Mucosa of stomach (tissue), 1 donor: ENCODE measurements around the gene LGALS9.
"Not testable (repeated sequence)": the region's sequence is repeated elsewhere in the genome, so short reads cannot be mapped to it uniquely, and the experiment has no call there.

Source experiments
- H3K27me3 ChIP-seq: one replicate; pipeline ENCODE4 v1.7.0; 2013; ENCODE audit warnings: mild to moderate bottlenecking, low read length; ENCODE audit not compliant: control insufficient read depth, insufficient read depth
- H3K36me3 ChIP-seq: one replicate; pipeline ENCODE4 v1.7.0; 2013; ENCODE audit warnings: low read length; ENCODE audit not compliant: control insufficient read depth, insufficient read depth
- H3K4me1 ChIP-seq: one replicate; pipeline ENCODE4 v1.7.0; 2013; ENCODE audit warnings: mild to moderate bottlenecking, low read length; ENCODE audit not compliant: control insufficient read depth, insufficient read depth
- H3K4me3 ChIP-seq: one replicate; pipeline ENCODE4 v1.7.0; 2013; ENCODE audit warnings: low read length
- H3K9ac ChIP-seq: one replicate; pipeline ENCODE4 v1.7.0; 2013; ENCODE audit warnings: mild to moderate bottlenecking, low read length, moderate library complexity
- H3K9me3 ChIP-seq: one replicate; pipeline ENCODE4 v1.7.0; 2013; ENCODE audit warnings: mild to moderate bottlenecking, low read length, moderate library complexity; ENCODE audit not compliant: control insufficient read depth
- donor health status: Pancreatic carcinoma.

Gene LGALS9

DNA sequence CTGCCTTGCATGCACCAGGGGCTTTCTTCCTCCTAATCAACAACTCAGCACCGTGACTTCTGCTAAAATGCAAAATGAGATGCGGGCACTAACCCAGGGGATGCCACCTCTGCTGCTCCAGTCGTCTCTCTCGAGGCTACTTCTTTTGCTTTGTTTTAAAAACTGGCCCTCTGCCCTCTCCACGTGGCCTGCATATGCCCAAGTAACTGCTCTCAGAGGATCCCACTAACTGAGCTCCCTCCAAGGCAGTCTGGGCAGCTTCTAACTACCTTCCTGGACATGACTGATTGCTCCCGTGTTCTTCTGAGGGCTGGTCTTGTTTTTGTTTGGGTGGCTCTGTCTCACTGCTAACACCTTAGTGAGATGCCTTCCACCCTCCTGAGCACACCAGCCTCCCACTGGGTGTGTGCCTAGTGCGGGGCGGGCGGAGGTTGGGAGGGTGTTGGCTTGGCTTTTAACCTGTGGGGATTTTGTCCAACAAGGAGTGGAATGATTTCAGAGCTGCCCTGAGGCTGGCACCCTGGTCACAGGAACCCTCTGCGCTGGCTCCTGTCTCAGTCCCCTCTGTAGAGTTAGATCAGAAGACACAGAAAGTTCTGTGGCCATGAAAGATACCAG lies 8.9 kb upstream of the LGALS9 start:
- H3K36me3 ChIP-seq, result peaks cover 7% of the 10 kb centered on the region
- no peak overlapping the region for H3K9ac ChIP-seq
- H3K4me3 ChIP-seq, result no peak overlapping the region
- no peaks in the 10 kb centered on the region for H3K9me3 ChIP-seq
- peaks cover 15% of the 10 kb centered on the region for H3K4me1 ChIP-seq
- no peaks in the 10 kb centered on the region for H3K27me3 ChIP-seq

DNA sequence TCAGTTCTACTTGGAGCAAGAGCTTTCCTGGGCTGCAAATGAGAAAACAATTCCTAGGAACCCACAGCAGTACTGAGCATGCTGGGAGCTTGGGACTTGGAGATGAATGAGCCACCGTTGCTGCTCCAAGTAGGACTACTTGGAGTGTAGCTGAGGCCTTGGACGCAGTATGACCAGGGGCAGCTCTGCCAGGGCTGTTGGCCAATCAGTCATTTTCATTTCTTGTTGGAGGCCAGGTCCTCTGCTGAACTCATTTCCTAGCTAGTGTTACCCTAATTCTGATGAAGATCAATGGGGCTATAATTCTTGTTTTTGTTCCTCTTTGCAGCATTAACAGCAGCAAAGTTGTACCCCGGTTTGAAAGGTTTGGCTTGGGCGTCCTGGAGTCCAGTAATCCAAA lies 8.0 kb upstream of the LGALS9 start:
- peaks cover 7% of the 10 kb centered on the region for H3K36me3 ChIP-seq
- no peaks in the 10 kb centered on the region for H3K9me3 ChIP-seq
- no peak overlapping the region for H3K4me3 ChIP-seq
- no peak overlapping the region for H3K9ac ChIP-seq
- no peaks in the 10 kb centered on the region for H3K27me3 ChIP-seq
- peaks cover 15% of the 10 kb centered on the region for H3K4me1 ChIP-seq

- Histone ChIP-seq H3K4me3 (no peak overlapping the region), H3K4me1 (peaks cover 15% of the 10 kb centered on the region), H3K27me3 (no peaks in the 10 kb centered on the region), H3K36me3 (peaks cover 7% of the 10 kb centered on the region), H3K9ac (no peak overlapping the region), H3K9me3 (no peaks in the 10 kb centered on the region)
Measured at GRCh38 chr17:27623614-27624013, 7.4 kb upstream of the LGALS9 start.

DNA sequence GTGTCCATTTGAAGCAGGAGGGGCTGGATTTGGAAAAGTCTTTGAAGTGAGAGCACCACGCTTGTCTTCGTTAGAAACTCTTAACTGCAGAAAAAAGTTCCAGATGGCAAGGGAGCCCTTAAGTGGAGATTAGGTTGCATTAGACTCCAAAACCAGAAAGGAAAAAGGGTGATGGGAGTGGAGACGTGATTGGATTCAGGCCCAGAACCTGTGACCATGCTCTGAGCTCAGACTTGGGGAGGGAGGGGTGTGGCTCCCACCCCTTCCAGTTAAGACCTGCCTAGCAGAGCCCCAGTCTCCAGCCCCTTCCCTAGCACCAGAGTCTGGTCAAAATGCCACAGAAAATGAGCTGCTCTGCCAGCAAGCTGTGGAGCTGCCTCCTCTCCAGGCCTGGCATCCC lies 6.4 kb upstream of the LGALS9 start:
- no peaks in the 10 kb centered on the region for H3K27me3 ChIP-seq
- no peak overlapping the region for H3K4me3 ChIP-seq
- H3K9me3 ChIP-seq, result no peaks in the 10 kb centered on the region
- no peak overlapping the region for H3K9ac ChIP-seq
- H3K4me1 ChIP-seq, result peaks cover 15% of the 10 kb centered on the region
- peaks cover 7% of the 10 kb centered on the region for H3K36me3 ChIP-seq

DNA sequence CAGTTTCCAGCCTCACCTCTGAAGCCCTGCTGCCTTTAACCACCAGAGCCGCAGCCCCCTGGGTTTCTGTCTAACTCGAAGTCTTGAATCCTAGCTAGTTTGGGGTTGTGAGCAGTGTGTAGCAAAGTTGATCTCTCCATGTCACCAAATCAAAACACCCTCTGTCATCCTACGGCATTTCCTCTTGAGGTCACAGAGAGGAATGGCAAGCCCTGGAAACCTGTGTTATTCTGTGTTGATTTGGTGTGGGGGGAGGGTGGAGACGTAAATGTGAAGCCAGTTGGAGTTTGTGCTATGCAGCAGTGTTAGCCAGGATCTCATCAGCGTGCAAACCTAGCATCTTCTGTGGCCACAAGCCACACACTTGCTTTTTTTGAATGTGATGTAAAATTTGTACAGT lies 5.1 kb upstream of the LGALS9 start:
- peaks cover 19% of the 10 kb centered on the region for H3K4me1 ChIP-seq
- H3K9ac ChIP-seq, result no peak overlapping the region
- H3K4me3 ChIP-seq, result no peak overlapping the region
- no peaks in the 10 kb centered on the region for H3K27me3 ChIP-seq
- no peaks in the 10 kb centered on the region for H3K36me3 ChIP-seq
- no peaks in the 10 kb centered on the region for H3K9me3 ChIP-seq

DNA sequence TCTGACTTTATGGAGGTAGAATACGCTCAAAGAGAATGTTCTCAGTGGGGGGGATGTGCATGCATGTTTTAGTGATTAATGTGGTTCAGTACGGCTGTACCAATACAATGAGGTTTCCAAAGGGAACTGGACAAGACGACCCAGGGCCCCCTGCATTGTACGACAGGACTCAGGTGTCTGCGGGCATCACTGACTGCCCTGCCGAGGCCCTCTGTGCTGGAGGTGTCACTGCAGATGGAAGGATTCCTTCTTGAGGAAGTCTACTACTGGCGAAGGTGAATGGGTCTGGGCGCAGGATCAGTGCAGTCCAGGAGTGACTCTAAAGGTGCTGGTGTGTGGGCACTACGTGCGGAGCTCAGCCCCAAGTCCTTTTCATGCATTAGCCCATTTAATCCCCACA lies 3.5 kb upstream of the LGALS9 start:
- H3K36me3 ChIP-seq, result no peaks in the 10 kb centered on the region
- H3K9me3 ChIP-seq, result no peaks in the 10 kb centered on the region

DNA sequence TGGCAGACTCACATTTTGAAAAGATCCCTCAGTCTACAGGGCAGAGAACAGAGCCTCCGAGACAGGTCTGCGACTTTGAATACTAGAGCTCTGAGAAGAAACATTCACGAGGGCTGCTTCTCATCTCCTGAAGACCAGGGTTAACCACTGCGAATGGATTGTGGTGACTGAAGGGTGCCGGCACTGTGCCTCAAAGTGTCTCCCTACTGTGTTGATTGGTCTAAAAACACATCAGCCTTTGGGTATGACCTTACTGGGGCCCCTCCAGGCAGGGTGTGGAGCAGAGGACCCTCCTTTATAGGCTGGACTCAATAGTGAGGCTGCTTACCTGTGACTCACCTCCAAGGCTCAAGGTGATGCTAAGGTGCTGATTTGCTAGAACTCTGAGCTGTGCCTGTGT lies 2.6 kb upstream of the LGALS9 start:
- Histone ChIP-seq H3K4me3 (no peak overlapping the region), H3K27me3 (no peaks in the 10 kb centered on the region), H3K36me3 (no peaks in the 10 kb centered on the region), H3K9me3 (no peaks in the 10 kb centered on the region), H3K9ac (no peak overlapping the region), H3K4me1 (peaks cover 17% of the 10 kb centered on the region)

More for the DNA sequence above, 3.5 kb upstream of the LGALS9 start:
- H3K4me1 ChIP-seq, result peaks cover 12% of the 10 kb centered on the region
- no peak overlapping the region for H3K9ac ChIP-seq
- no peaks in the 10 kb centered on the region for H3K27me3 ChIP-seq
- no peak overlapping the region for H3K4me3 ChIP-seq

DNA sequence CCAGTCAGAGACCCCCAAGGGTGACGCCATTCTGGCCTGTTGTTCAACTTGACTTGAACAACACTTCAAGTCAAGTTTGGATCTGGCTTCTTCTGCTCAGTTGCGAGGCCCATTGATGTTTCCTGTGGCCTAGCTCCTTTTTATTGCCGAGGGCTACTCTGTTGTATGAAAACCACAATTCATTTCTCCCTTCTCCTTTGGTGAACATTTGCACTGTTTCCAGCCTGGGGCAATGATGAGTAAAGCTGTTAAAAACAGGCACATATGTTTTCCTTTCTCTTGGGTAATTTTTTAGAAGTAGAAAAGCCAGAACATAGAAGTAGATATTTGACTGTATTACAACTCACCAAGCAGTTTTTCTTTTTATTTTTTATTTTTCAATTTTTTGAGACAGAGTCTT lies 1.7 kb upstream of the LGALS9 start:
- H3K27me3 ChIP-seq, H3K9me3 ChIP-seq, H3K9ac ChIP-seq, H3K36me3 ChIP-seq, H3K4me3 ChIP-seq: not testable (repeated sequence)
- H3K4me1 ChIP-seq, result peaks cover 25% of the 10 kb centered on the region

GRCh38 chr17:27631411-27631760 lies 398 bp downstream of the LGALS9 start:
- H3K4me1 ChIP-seq, result peaks cover 44% of the 10 kb centered on the region
- peak overlapping the region; percentile 56 for H3K4me3 ChIP-seq
- peak overlapping the region; percentile 60 for H3K9ac ChIP-seq

DNA sequence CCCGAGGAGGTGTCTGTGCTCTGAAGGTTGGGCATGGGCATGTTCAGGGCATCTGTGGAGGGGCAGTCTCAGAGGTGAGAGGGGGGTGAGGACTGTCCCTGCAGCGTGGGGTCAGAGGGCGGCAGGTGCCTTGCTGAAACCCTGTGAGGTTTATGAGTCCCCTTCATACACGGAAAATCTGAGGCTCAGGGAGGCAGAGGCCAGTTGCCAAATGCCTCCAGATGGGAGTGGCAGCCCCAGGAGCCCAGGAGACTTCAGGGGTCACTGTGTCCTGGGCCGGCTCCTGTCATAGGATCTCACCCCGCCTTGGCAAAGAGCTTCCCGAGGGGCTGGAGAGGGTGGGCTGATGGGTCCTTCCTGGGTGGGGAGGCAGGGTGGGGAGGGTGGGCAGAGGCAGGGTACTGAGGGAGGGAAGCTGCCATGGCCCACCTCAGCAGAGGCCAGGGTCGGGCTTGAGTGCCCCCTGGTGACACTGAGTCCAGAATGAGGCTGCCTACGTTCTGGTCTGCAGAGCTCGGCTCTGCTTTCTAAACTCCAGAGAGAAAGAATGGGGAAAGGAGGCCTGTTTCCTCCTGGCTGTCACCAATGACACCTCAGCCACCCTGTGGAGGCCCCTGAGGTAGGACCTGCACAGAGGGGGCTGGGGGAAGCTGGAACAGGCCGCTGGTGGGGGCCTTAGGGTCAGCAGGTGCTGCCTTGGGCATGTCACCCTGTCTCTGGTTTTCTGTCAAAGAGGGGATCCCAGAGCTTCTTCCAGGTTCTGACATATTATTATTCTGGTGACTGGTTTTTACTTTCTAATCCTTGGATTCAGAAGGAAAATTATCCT lies 1.1 kb downstream of the LGALS9 start:
- H3K27me3 ChIP-seq, result no peaks in the 10 kb centered on the region
- peak overlapping the region; percentile 60 for H3K9ac ChIP-seq
- H3K9me3 ChIP-seq, result no peaks in the 10 kb centered on the region
- H3K4me3 ChIP-seq, result peak overlapping the region; percentile 56
- H3K4me1 ChIP-seq, result peaks cover 46% of the 10 kb centered on the region
- no peaks in the 10 kb centered on the region for H3K36me3 ChIP-seq

More at GRCh38 chr17:27631411-27631760, 398 bp downstream of the LGALS9 start:
- H3K27me3 ChIP-seq, result no peaks in the 10 kb centered on the region
- no peaks in the 10 kb centered on the region for H3K9me3 ChIP-seq
- H3K36me3 ChIP-seq, result no peaks in the 10 kb centered on the region

GRCh38 chr17:27632766-27633165 lies 1.8 kb downstream of the LGALS9 start:
- H3K9me3 ChIP-seq, H3K36me3 ChIP-seq, H3K27me3 ChIP-seq, H3K4me3 ChIP-seq: not testable (repeated sequence)
- Histone ChIP-seq H3K4me1 (peaks cover 52% of the 10 kb centered on the region), H3K9ac (peak overlapping the region; percentile 60)

GRCh38 chr17:27633312-27634025 lies 2.5 kb downstream of the LGALS9 start:
- Histone ChIP-seq H3K36me3 (no peaks in the 10 kb centered on the region), H3K4me3 (no peak overlapping the region), H3K9ac (peak overlapping the region; percentile 32)

More at GRCh38 chr17:27633312-27634025, 2.5 kb downstream of the LGALS9 start:
- H3K9me3 ChIP-seq, result no peaks in the 10 kb centered on the region
- no peaks in the 10 kb centered on the region for H3K27me3 ChIP-seq
- peaks cover 52% of the 10 kb centered on the region for H3K4me1 ChIP-seq
